Measurements from ENCODE around the gene SARNP.

SARNP gene

GRCh38 chr12:55738123-55739024 is 79.2 kb downstream of the SARNP start:
- DNase-seq: peak; percentile 71

GRCh38 chr12:55737581-55738122 is 79.9 kb downstream of the SARNP start:
- DNase-seq: no peak

GRCh38 chr12:55736780-55737580 is 80.5 kb downstream of the SARNP start:
- peak; percentile 78 for DNase-seq

- DNase-seq: no peak
These were observed 81.4 kb downstream of the SARNP start for GRCh38 chr12:55736076-55736475.

GRCh38 chr12:55734595-55734994 is 82.9 kb downstream of the SARNP start:
- no peak for DNase-seq

GRCh38 chr12:55733858-55734257 is 83.7 kb downstream of the SARNP start:
- DNase-seq: no peak

GRCh38 chr12:55733021-55733555 is 84.4 kb downstream of the SARNP start:
- DNase-seq: no peak

GRCh38 chr12:55732288-55732687 is 85.2 kb downstream of the SARNP start:
- no peak for DNase-seq

- peak; percentile 74 for DNase-seq
These were observed 87.4 kb downstream of the SARNP start for GRCh38 chr12:55729819-55730818.

GRCh38 chr12:55728939-55729818 is 88.3 kb downstream of the SARNP start, which contains the start of gene CD63:
TSS of gene CD63 (minus strand) at chr12:55729009. CDS start at chr12:55728341, 668 bp downstream.
- peak; percentile 89 for DNase-seq

- no peak for DNase-seq
These were observed 89.2 kb downstream of the SARNP start for GRCh38 chr12:55728186-55728938.

GRCh38 chr12:55727643-55728185 is 89.8 kb downstream of the SARNP start:
- peak; percentile 71 for DNase-seq

- DNase-seq: no peak
These were observed 90.6 kb downstream of the SARNP start for GRCh38 chr12:55726971-55727370.

- DNase-seq: no peak
These were observed 92.0 kb downstream of the SARNP start for GRCh38 chr12:55725556-55725955.

GRCh38 chr12:55724940-55725309 is 92.6 kb downstream of the SARNP start:
- no peak for DNase-seq

GRCh38 chr12:55724226-55724939 is 93.1 kb downstream of the SARNP start:
- peak; percentile 33 for DNase-seq

- DNase-seq: no peak
These were observed 93.9 kb downstream of the SARNP start for GRCh38 chr12:55723516-55724225.

GRCh38 chr12:55722948-55723347 is 94.6 kb downstream of the SARNP start:
- DNase-seq: no peak

All from kidney glomerular epithelial cell (primary cell).